Ovary (tissue), 3 donors: Measurements from ENCODE around the gene UCKL1.

Experiments
- CTCF ChIP-seq, 3 donors: fragments of 450-650 bp in 2 of 3; fragments of 200-600 bp in 1 of 3; IDR thresholded peaks; one replicate each; pipeline versions ENCODE4 v1.5.1 to v1.8.0; 2016 to 2022; ENCODE audit warnings: antibody characterized with exemption in 3 of 3, mild to moderate bottlenecking in 1 of 3
- POLR2A ChIP-seq: fragments of 450-650 bp; IDR thresholded peaks from one replicate; pipeline ENCODE4 v1.6.1; 2017; ENCODE audit warnings: antibody characterized with exemption, mild to moderate bottlenecking, moderate library complexity
- donor health status: DM: no; HTN: no; CAD: no.

- TF ChIP-seq CTCF (IDR thresholded peaks at IDR 0.05) (no peak), POLR2A (peak; percentile 17)
Measured at GRCh38 chr20:63894358-63895201, 61.6 kb downstream of the UCKL1 start, which contains the start of gene DNAJC5.
